Measurements from ENCODE around the gene GPRIN2.

GPRIN2 gene

GRCh38 chr10:46557319-46558121 lies 1.1 kb upstream of the GPRIN2 start:
- H3K79me2 ChIP-seq (ENCODE audit: insufficient read depth, low read length), result no peaks in the 10 kb centered on the region
- no peaks in the 10 kb centered on the region for H4K20me1 ChIP-seq (ENCODE audit: low read depth, low read length)
- TF ChIP-seq CTCF (IDR thresholded peaks at IDR 0.05; ENCODE audit: insufficient read depth, low read length, poor library complexity, severe bottlenecking), result no peak
- no peak for TF ChIP-seq EZH2phosphoT487 (conservative IDR thresholded peaks at IDR 0.05; ENCODE audit: low read length)
- H3K9ac ChIP-seq (ENCODE audit: low read length), result no peak overlapping the region
- H3K9me2 ChIP-seq (replicated peaks; ENCODE audit: insufficient read depth, low read length), result no peaks in the 10 kb centered on the region
- no peaks in the 10 kb centered on the region for H3K36me3 ChIP-seq (ENCODE audit: low read length)
- H3K27me3 ChIP-seq (ENCODE audit: low read length), result no peaks in the 10 kb centered on the region
- no peaks in the 10 kb centered on the region for H3F3A ChIP-seq (ENCODE audit: insufficient read depth)
- H2AFZ ChIP-seq (ENCODE audit: low read depth, low read length, severe bottlenecking), result no peak overlapping the region
- no peak overlapping the region for H3K27ac ChIP-seq (ENCODE audit: low read depth, low read length)
- no peak overlapping the region for H3K4me2 ChIP-seq (ENCODE audit: low read depth, low read length, poor library complexity, severe bottlenecking)
- no peaks in the 10 kb centered on the region for H3K9me3 ChIP-seq (ENCODE audit: insufficient read depth, low read length)
- no peak overlapping the region for H3K4me3 ChIP-seq (ENCODE audit: insufficient read depth, low read length, poor library complexity, severe bottlenecking)

GRCh38 chr10:46555713-46556514 lies 544 bp downstream of the GPRIN2 start:
- Histone ChIP-seq H3K4me3 (ENCODE audit: insufficient read depth, low read length, poor library complexity, severe bottlenecking) (no peak overlapping the region), H3K9ac (ENCODE audit: low read length) (no peak overlapping the region), H4K20me1 (ENCODE audit: low read depth, low read length) (no peaks in the 10 kb centered on the region), H3K4me2 (ENCODE audit: low read depth, low read length, poor library complexity, severe bottlenecking) (no peak overlapping the region), H3K79me2 (ENCODE audit: insufficient read depth, low read length) (no peaks in the 10 kb centered on the region), H3K27ac (ENCODE audit: low read depth, low read length) (no peak overlapping the region), H3K9me2 (replicated peaks; ENCODE audit: insufficient read depth, low read length) (no peaks in the 10 kb centered on the region), H3F3A (ENCODE audit: insufficient read depth) (no peaks in the 10 kb centered on the region), H2AFZ (ENCODE audit: low read depth, low read length, severe bottlenecking) (no peak overlapping the region), H3K9me3 (ENCODE audit: insufficient read depth, low read length) (no peaks in the 10 kb centered on the region), H3K27me3 (ENCODE audit: low read length) (no peaks in the 10 kb centered on the region), H3K36me3 (ENCODE audit: low read length) (no peaks in the 10 kb centered on the region)
- TF ChIP-seq CTCF (IDR thresholded peaks at IDR 0.05; ENCODE audit: insufficient read depth, low read length, poor library complexity, severe bottlenecking) (no peak), EZH2phosphoT487 (conservative IDR thresholded peaks at IDR 0.05; ENCODE audit: low read length) (no peak)

- Histone ChIP-seq H3K36me3 (ENCODE audit: low read length) (no peaks in the 10 kb centered on the region), H3K4me2 (ENCODE audit: low read depth, low read length, poor library complexity, severe bottlenecking) (no peak overlapping the region), H3K9me3 (ENCODE audit: insufficient read depth, low read length) (no peaks in the 10 kb centered on the region), H3K9me2 (replicated peaks; ENCODE audit: insufficient read depth, low read length) (no peaks in the 10 kb centered on the region), H3F3A (ENCODE audit: insufficient read depth) (no peaks in the 10 kb centered on the region), H3K27me3 (ENCODE audit: low read length) (no peaks in the 10 kb centered on the region), H3K9ac (ENCODE audit: low read length) (no peak overlapping the region), H3K27ac (ENCODE audit: low read depth, low read length) (no peak overlapping the region), H3K79me2 (ENCODE audit: insufficient read depth, low read length) (no peaks in the 10 kb centered on the region), H2AFZ (ENCODE audit: low read depth, low read length, severe bottlenecking) (no peak overlapping the region), H3K4me3 (ENCODE audit: insufficient read depth, low read length, poor library complexity, severe bottlenecking) (no peak overlapping the region), H4K20me1 (ENCODE audit: low read depth, low read length) (no peaks in the 10 kb centered on the region)
- TF ChIP-seq CTCF (IDR thresholded peaks at IDR 0.05; ENCODE audit: insufficient read depth, low read length, poor library complexity, severe bottlenecking), result no peak
- no peak for TF ChIP-seq EZH2phosphoT487 (conservative IDR thresholded peaks at IDR 0.05; ENCODE audit: low read length)
Observed at GRCh38 chr10:46555366-46555712, 1.1 kb downstream of the GPRIN2 start.

Measured in SU-DHL-6 (cell line).